Prostate gland (tissue), 2 donors: ENCODE measurements around the gene KLHL29.

Experiments used
- CTCF ChIP-seq, 4 experiments: fragments of 200-600 bp in 2 of 4; fragments of 450-650 bp in 2 of 4; sonication (generic) in 2 of 4; IDR thresholded peaks; 1 replicate in 3 of 4; 2 replicates in 1 of 4; pipeline ENCODE4 v1.5.1; 2016 to 2019; ENCODE audit warnings: antibody characterized with exemption in 4 of 4, mild to moderate bottlenecking in 2 of 4, moderate library complexity in 2 of 4
- POLR2A ChIP-seq: fragments of 450-650 bp; IDR thresholded peaks from one replicate; pipeline ENCODE4 v1.6.1; 2016; ENCODE audit warnings: antibody characterized with exemption, mild to moderate bottlenecking

- TF ChIP-seq CTCF (IDR thresholded peaks at IDR 0.05) (no peak), POLR2A (no peak)
Observed at GRCh38 chr2:23449413-23449812, 64.4 kb downstream of the KLHL29 start.
